ENCODE results near the gene IFIT2. TPM values are rescaled to one million over a fixed set of nuclear protein-coding genes. Genes with fewer than 3 reads are reported as not detected.
A peak's percentile ranks its signal among the peaks of the same experiment; 100 is the strongest.

Gene IFIT2
- total and polyA plus RNA-seq, 2 experiments from 2014 or later = 0.10 TPM; not detected in 1

GRCh38 chr10:89257581-89257980, 44.3 kb upstream of the IFIT2 start:
- Histone ChIP-seq H3K79me2 (replicated peaks; ENCODE audit: insufficient read depth) (no peaks in the 10 kb centered on the region), H3K27me3 (ENCODE audit: insufficient read depth) (no peaks in the 10 kb centered on the region), H3K27ac (ENCODE audit: low read depth) (no peak overlapping the region), H4K20me1 (replicated peaks; ENCODE audit: insufficient read depth) (no peaks in the 10 kb centered on the region), H3K9me2 (ENCODE audit: insufficient read depth) (0 out of 2 replicates have a peak, but pooled peaks cover 7% of the 10 kb centered on the region), H3K4me1 (ENCODE audit: insufficient read depth) (peaks cover 13% of the 10 kb centered on the region; the same call in 1 of the 2 replicates), H3F3A (replicated peaks; ENCODE audit: low read depth) (no peaks in the 10 kb centered on the region), H3K36me3 (ENCODE audit: insufficient read depth) (no peaks in the 10 kb centered on the region), H2AFZ (peak overlapping the region; percentile 48; the same call in 1 of the 2 replicates), H3K4me3 (no peak overlapping the region), H3K4me2 (no peak overlapping the region)
- H3K4me1 Mint-ChIP-seq = peaks cover 11% of the 10 kb centered on the region; the same call in 2 of the 3 replicates
- DNase-seq (ENCODE audit: low spot score) (no peak), ATAC-seq (no peak)
- H3K4me3 Mint-ChIP-seq = no peak overlapping the region
- peaks cover 24% of the 10 kb centered on the region for H3K36me3 Mint-ChIP-seq (ENCODE audit: low read depth)
- no peak overlapping the region for H3K27ac Mint-ChIP-seq
- peaks cover 1% of the 10 kb centered on the region for H3K27me3 Mint-ChIP-seq (ENCODE audit: insufficient read depth, low read depth, poor library complexity)
- no peak for TF ChIP-seq ZNF331 (CRISPR knock-in tag; IDR thresholded peaks at IDR 0.05; ENCODE audit: low read depth)
- no peak for TF ChIP-seq EZH2 (IDR thresholded peaks at IDR 0.05; ENCODE audit: low read depth, unreplicated experiment)
- TF ChIP-seq ZNF114 (CRISPR knock-in tag; IDR thresholded peaks at IDR 0.05) = no peak
- TF ChIP-seq STAT1 (IDR thresholded peaks at IDR 0.05; ENCODE audit: unreplicated experiment) = no peak
- TF ChIP-seq JUNB (IDR thresholded peaks at IDR 0.05; ENCODE audit: unreplicated experiment) = no peak
- no peak for TF ChIP-seq ZNF462 (CRISPR knock-in tag; IDR thresholded peaks at IDR 0.05)
- no peak for TF ChIP-seq CREB1 (CRISPR knock-in tag; IDR thresholded peaks at IDR 0.05; ENCODE audit: low read depth)
- TF ChIP-seq EZH2phosphoT487 (IDR thresholded peaks at IDR 0.05; ENCODE audit: unreplicated experiment) = no peak
- no peak for TF ChIP-seq NANOG (IDR thresholded peaks at IDR 0.05; ENCODE audit: borderline replicate concordance)
- no peak for TF ChIP-seq ETS1 (IDR thresholded peaks at IDR 0.05)
- no peak for TF ChIP-seq POLR2AphosphoS5 (IDR thresholded peaks at IDR 0.05; ENCODE audit: low read depth)
- no peak for TF ChIP-seq REST (IDR thresholded peaks at IDR 0.05; ENCODE audit: unreplicated experiment)
- TF ChIP-seq CTCF (conservative IDR thresholded peaks at IDR 0.05; ENCODE audit: low read depth in 2 of 2) = no peak
- H3K9me3 Mint-ChIP-seq = peaks cover 29% of the 10 kb centered on the region

Data from GM23338 (cell line).